GM19351 (cell line): ENCODE results near the gene PAGR1.
"Not testable (repeated sequence)": the region's sequence is repeated elsewhere in the genome, so short reads cannot be mapped to it uniquely, and the experiment has no call there.

Experiments used
- ATAC-seq: cut with Tn5 transposase; IDR thresholded peaks from one replicate; pipeline ENCODE4 v1.9.1; 2021; ENCODE audit warnings: mild to moderate bottlenecking, moderate library complexity; ENCODE audit not compliant: unreplicated experiment

Gene PAGR1

DNA sequence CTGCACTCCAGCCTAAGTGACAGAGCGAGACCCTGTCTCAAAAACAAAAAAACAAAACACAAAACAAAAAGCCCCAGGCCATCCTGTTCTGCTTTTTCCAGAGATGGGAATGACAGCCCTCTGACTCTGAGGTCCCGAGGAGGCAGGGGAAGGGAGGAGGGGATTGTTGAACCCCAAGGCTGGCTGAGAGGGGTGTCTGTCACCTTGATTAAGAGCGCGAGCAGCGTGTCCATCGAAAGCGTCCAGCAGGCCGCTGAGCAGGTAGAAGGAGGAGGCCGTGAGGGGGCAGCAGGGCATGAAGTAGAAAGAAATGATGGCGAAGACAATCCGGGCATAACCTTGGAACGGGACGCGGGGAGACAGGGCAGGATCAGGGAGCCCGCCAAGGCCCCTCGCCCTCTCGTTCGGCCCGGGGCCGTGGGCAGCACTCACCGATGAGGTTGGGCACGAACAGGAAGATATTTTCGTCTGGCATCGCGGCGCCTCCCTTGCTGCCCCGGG is 46.5 kb downstream of the PAGR1 start:
- no peak for ATAC-seq

DNA sequence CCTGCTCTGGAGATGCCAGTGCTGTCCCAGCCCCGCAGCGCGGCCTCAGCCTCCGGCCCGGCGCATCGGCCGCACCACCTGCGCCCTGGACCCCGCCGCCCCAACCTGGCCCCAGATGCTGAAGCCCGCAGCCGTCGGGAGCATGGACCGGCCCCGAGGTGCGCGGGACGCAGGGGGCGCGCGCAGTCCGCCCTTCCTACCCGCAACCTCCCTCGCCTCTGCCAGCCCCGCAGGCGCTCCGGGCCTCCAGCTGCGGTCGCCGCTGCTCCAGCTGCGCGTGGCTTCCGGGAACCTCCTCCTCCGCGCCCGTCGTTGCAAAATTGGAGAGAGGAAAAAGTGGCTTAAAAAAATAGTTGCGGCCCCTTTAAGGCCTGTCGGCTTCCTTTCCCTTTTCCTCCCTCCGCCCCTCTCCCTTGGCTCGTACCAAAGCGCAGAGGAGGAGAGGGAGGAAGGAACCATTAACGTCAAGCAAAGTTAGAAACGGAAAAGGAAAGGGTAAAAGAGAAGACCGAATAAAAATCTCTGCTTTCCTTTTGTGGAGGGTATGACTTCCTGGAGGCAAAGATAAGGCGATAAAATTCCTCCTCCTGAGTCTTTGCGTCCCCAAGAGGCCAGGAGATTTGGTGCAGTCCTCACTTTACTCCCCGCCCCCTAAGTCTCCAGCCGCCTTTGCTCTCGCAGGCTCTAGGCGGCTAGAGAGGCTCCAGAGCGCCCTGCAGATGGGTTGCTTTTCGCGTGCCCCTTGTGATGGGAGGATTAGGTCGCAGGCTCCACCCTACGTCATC is 47.1 kb downstream of the PAGR1 start, which contains the start of gene CDIPT:
TSS of gene CDIPT (minus strand) at position 343 of the 785 bp plus-strand sequence. CDS start 369 bp downstream, outside the sequence.
- peak; percentile 91 for ATAC-seq

DNA sequence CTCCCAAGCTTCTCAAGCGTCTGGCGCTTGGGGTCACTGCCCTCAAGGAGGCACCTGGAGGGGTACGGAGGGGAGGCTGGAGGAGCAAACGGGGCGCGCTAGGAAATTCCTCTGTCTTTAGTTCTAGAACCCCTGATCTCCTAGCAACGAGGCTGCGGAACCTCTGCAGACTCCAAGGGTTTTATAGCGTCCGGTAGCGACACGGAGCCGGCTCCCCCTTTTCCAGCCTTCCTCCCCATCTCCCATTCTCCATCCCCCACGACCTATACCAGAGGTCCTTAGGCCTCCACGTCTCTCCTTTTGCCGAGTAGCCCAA is 47.7 kb downstream of the PAGR1 start:
- no peak for ATAC-seq

DNA sequence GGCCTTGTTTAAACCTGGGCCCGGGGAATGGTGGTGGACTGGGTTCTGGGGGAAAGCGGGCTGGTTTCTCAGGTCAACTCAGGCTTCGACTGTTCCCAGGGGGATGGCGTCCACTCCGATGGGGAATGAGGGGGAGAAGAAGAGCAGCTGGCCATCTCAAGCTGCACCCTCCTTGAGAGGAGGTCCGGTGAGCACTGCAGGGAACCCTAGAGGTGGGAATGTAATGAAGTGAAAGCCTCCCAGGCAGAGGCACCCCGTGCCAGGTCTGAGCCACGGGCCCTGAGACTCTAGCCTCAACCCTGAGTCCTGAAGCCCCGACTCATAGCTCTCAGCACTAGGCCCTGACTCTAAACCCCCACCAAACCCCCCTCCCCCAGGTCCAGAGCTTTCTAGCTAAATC is 48.3 kb downstream of the PAGR1 start:
- ATAC-seq: no peak

- no peak for ATAC-seq
These were observed 52.6 kb downstream of the PAGR1 start for GRCh38 chr16:29868396-29869009.

DNA sequence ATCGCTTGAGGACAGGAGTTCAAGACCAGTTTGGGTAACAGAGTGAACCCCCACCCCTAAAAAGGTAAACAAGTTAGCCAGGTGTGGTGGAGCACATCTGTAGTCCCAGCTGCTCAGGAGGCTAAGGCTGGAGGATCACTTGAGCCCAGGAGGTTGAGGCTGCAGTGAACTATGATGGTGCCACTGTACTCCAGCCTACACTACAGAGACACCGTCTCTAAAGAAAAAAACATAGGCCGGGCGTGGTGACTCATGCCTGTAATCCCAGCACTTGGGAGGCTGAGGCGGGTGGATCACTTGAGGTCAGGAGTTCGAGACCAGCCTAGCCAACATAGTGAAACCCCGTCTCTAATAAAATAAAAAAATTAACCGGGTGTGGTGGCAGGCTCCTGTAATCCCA is 53.1 kb downstream of the PAGR1 start:
- not testable (repeated sequence) for ATAC-seq
